SU-DHL-6 (cell line): ENCODE results near the gene FKBP2.

ENCODE experiments used
- H2AFZ ChIP-seq: fragments of 200-600 bp; sonication (generic); 2 replicates; pipeline ENCODE4 v1.6.1; 2014; ENCODE audit warnings: low read depth, mild to moderate bottlenecking, moderate library complexity, mixed read lengths, antibody characterized with exemption, low read length; ENCODE audit not compliant: severe bottlenecking
- H3F3A ChIP-seq: fragments of 200-600 bp; shearing (Covaris generic); 2 replicates; pipeline ENCODE4 v1.6.0; 2016; ENCODE audit warnings: antibody characterized with exemption, mild to moderate bottlenecking; ENCODE audit not compliant: insufficient read depth
- H3K27ac ChIP-seq: fragments of 200-600 bp; sonication (generic); 2 replicates; pipeline ENCODE4 v1.5.1; 2016; ENCODE audit warnings: low read depth, mild to moderate bottlenecking, low read length, moderate library complexity, mixed read lengths
- H3K27me3 ChIP-seq: fragments of 200-600 bp; sonication (generic), shearing (Covaris generic); 2 replicates; pipeline ENCODE4 v1.6.0; 2014; ENCODE audit warnings: mild to moderate bottlenecking, low read length
- H3K36me3 ChIP-seq: fragments of 200-600 bp; sonication (generic); 2 replicates; pipeline ENCODE4 v1.6.1; 2014; ENCODE audit warnings: mild to moderate bottlenecking, low read length, mixed read lengths
- H3K4me2 ChIP-seq: fragments of 300-600, 200-600 bp; shearing (Covaris generic), sonication (generic); 2 replicates; pipeline ENCODE4 v1.6.0; 2014; ENCODE audit warnings: low read length, low read depth, mild to moderate bottlenecking; ENCODE audit not compliant: poor library complexity, severe bottlenecking
- H3K4me3 ChIP-seq: fragments of 200-600 bp; sonication (generic); 2 replicates; pipeline ENCODE4 v1.5.1; 2014; ENCODE audit warnings: antibody characterized with exemption, low read length, mild to moderate bottlenecking, mixed read lengths; ENCODE audit not compliant: insufficient read depth, poor library complexity, severe bottlenecking
- H3K79me2 ChIP-seq: fragments of 200-600 bp; sonication (generic); 2 replicates; pipeline ENCODE4 v1.6.1; 2014; ENCODE audit warnings: mild to moderate bottlenecking, low read length, moderate library complexity; ENCODE audit not compliant: insufficient read depth
- H3K9ac ChIP-seq: fragments of 200-600 bp; sonication (generic); 2 replicates; pipeline ENCODE4 v1.7.0; 2014; ENCODE audit warnings: mild to moderate bottlenecking, low read length
- H3K9me2 ChIP-seq: fragments of 200-600 bp; sonication (generic); replicated peaks from 2 replicates; pipeline ENCODE4 v1.6.1; 2014; ENCODE audit warnings: low read length; ENCODE audit not compliant: insufficient read depth
- H3K9me3 ChIP-seq: fragments of 200-600 bp; sonication (generic); 2 replicates; pipeline ENCODE4 v1.6.1; 2014; ENCODE audit warnings: low read length, mixed read lengths; ENCODE audit not compliant: insufficient read depth
- H4K20me1 ChIP-seq: fragments of 200-600 bp; sonication (generic); 2 replicates; pipeline ENCODE4 v1.6.1; 2014; ENCODE audit warnings: low read depth, mild to moderate bottlenecking, antibody characterized with exemption, low read length, moderate library complexity, mixed read lengths
- CTCF ChIP-seq: fragments of 200-600 bp; sonication (generic); IDR thresholded peaks from one replicate; pipeline ENCODE4 v1.5.1; 2017; ENCODE audit warnings: antibody characterized with exemption, mild to moderate bottlenecking, low read length, moderate library complexity; ENCODE audit not compliant: insufficient read depth, poor library complexity, severe bottlenecking
- EZH2phosphoT487 ChIP-seq: fragments of 200-600 bp; sonication (generic), shearing (Covaris generic); conservative IDR thresholded peaks from 2 replicates; pipeline ENCODE4 v1.6.1; 2018; ENCODE audit warnings: mild to moderate bottlenecking, antibody characterized with exemption, low read length, moderate library complexity, mixed read lengths

The FKBP2 gene

GRCh38 chr11:64264371-64264852 is 23.5 kb downstream of the FKBP2 start:
- TF ChIP-seq EZH2phosphoT487: no peak
- TF ChIP-seq CTCF: no peak
- Histone ChIP-seq H3K36me3 (no peaks in the 10 kb centered on the region), H3K9ac (no peak overlapping the region)

GRCh38 chr11:64265176-64266160 is 24.6 kb downstream of the FKBP2 start:
- Histone ChIP-seq H3K4me3 (no peak overlapping the region), H3K79me2 (0 out of 2 replicates have a peak, but pooled peaks cover 6% of the 10 kb centered on the region), H3K27me3 (no peaks in the 10 kb centered on the region), H3F3A (peaks cover 4% of the 10 kb centered on the region; the same call in 1 of the 2 replicates), H2AFZ (no peak overlapping the region), H4K20me1 (no peaks in the 10 kb centered on the region), H3K9me3 (no peaks in the 10 kb centered on the region), H3K9me2 (no peaks in the 10 kb centered on the region), H3K9ac (no peak overlapping the region), H3K4me2 (no peak overlapping the region), H3K27ac (no peak overlapping the region), H3K36me3 (no peaks in the 10 kb centered on the region)
- TF ChIP-seq EZH2phosphoT487 (no peak), CTCF (no peak)

More at GRCh38 chr11:64264371-64264852, 23.5 kb downstream of the FKBP2 start:
- H2AFZ ChIP-seq: no peak overlapping the region
- H3K27me3 ChIP-seq: no peaks in the 10 kb centered on the region
- 0 out of 2 replicates have a peak, but pooled peaks cover 6% of the 10 kb centered on the region for H3K79me2 ChIP-seq
- no peaks in the 10 kb centered on the region for H3F3A ChIP-seq
- H3K4me2 ChIP-seq: no peak overlapping the region
- H3K4me3 ChIP-seq: no peak overlapping the region
- H3K9me3 ChIP-seq: no peaks in the 10 kb centered on the region
- no peaks in the 10 kb centered on the region for H4K20me1 ChIP-seq
- H3K9me2 ChIP-seq: no peaks in the 10 kb centered on the region
- no peak overlapping the region for H3K27ac ChIP-seq

GRCh38 chr11:64266339-64266738 is 25.4 kb downstream of the FKBP2 start:
- no peak overlapping the region for H3K4me3 ChIP-seq
- H3K27ac ChIP-seq: no peak overlapping the region
- no peak overlapping the region for H2AFZ ChIP-seq
- peaks cover 6% of the 10 kb centered on the region; the same call in 1 of the 2 replicates for H3F3A ChIP-seq
- 0 out of 2 replicates have a peak, but pooled peaks cover 6% of the 10 kb centered on the region for H3K79me2 ChIP-seq
- no peak overlapping the region for H3K4me2 ChIP-seq
- H4K20me1 ChIP-seq: no peaks in the 10 kb centered on the region
- H3K27me3 ChIP-seq: no peaks in the 10 kb centered on the region
- TF ChIP-seq EZH2phosphoT487 (no peak), CTCF (no peak)
- no peaks in the 10 kb centered on the region for H3K36me3 ChIP-seq
- no peaks in the 10 kb centered on the region for H3K9me3 ChIP-seq
- no peak overlapping the region for H3K9ac ChIP-seq
- H3K9me2 ChIP-seq: no peaks in the 10 kb centered on the region
